Endothelial cell of umbilical vein (primary cell): Measurements from ENCODE around the gene LOX. TPM values are rescaled to one million over a fixed set of nuclear protein-coding genes. Genes with fewer than 3 reads are reported as not detected.

ENCODE experiments used
- BruUV-seq: library from RNA; stranded (reverse); fragments of 400-500 nt; replicated peaks from 2 replicates; lab custom pipeline; 2021; lab: Mats Ljungman, UMichigan
- CTCF ChIA-PET: fragments of 300-600, 350-600 bp; sonication (Branson Sonifier 250); formaldehyde crosslinking; loops from one replicate; lab custom pipeline; 2021; ENCODE audit warnings: antibody characterized with exemption, inconsistent platforms; lab: Charles Lee
- POLR2A ChIA-PET: fragments of 300-600, 350-600 bp; sonication (Branson Sonifier 250); formaldehyde crosslinking; loops from one replicate; lab custom pipeline; 2021; ENCODE audit warnings: antibody characterized with exemption, inconsistent platforms; lab: Charles Lee
- DNase-seq: peaks from one replicate; pipeline ENCODE4 v3.0.0-alpha.2; 2011; ENCODE audit warnings: low read depth, low spot score
- FAIRE-seq: peaks from 2 replicates; lab custom pipeline; 2011; peaks lifted over from hg19 to GRCh38; lab: Jason Lieb, UNC
- H2AFZ ChIP-seq: 2 replicates; pipeline ENCODE4 v1.6.0; 2012; ENCODE audit warnings: low read depth, low read length, control low read depth, inconsistent platforms
- H3K27ac ChIP-seq: 2 replicates; pipeline ENCODE4 v1.5.1; 2011; ENCODE audit warnings: low read depth, mild to moderate bottlenecking, control low read depth, low read length, moderate library complexity; ENCODE audit not compliant: insufficient read depth
- H3K27me3 ChIP-seq, 2 experiments: 2 replicates each; pipeline versions ENCODE4 v1.6.0 to v1.6.1; 2011; ENCODE audit warnings: low read length in 2 of 2, mixed read lengths in 1 of 2; ENCODE audit not compliant: control insufficient read depth in 2 of 2, insufficient read depth in 2 of 2
- H3K36me3 ChIP-seq, 2 experiments: 2 replicates in 1 of 2; 3 replicates in 1 of 2; pipeline ENCODE4 v1.5.1; 2011; ENCODE audit warnings: low read length in 2 of 2, mild to moderate bottlenecking in 1 of 2, moderate library complexity in 1 of 2; ENCODE audit not compliant: control insufficient read depth in 2 of 2, insufficient read depth in 2 of 2; ENCODE audit errors: extremely low read depth in 1 of 2
- H3K4me1 ChIP-seq: 3 replicates; pipeline ENCODE4 v1.5.1; 2011; ENCODE audit warnings: mild to moderate bottlenecking, low read length; ENCODE audit not compliant: control insufficient read depth, insufficient read depth; ENCODE audit errors: extremely low read depth
- H3K4me2 ChIP-seq: 2 replicates; pipeline ENCODE4 v1.6.1; 2011; ENCODE audit warnings: low read length, control low read depth, mixed read lengths; ENCODE audit not compliant: insufficient read depth
- H3K4me3 ChIP-seq, 3 experiments: fragments of 200-600 bp in 1 of 3; sonication (generic), shearing (Covaris generic) in 1 of 3; replicated peaks in 1 of 3; 2 replicates each; pipeline ENCODE4 v1.5.1; 2011 to 2016; ENCODE audit warnings: control low read depth in 3 of 3, low read length in 3 of 3, mild to moderate bottlenecking in 2 of 3, inconsistent platforms in 1 of 3, low read depth in 1 of 3, moderate library complexity in 1 of 3; ENCODE audit not compliant: insufficient read depth in 1 of 3
- H3K79me2 ChIP-seq: 2 replicates; pipeline ENCODE4 v1.6.0; 2012; ENCODE audit warnings: low read length, inconsistent platforms; ENCODE audit not compliant: control insufficient read depth, insufficient read depth
- H3K9ac ChIP-seq: replicated peaks from 2 replicates; pipeline ENCODE3; 2011; ENCODE audit warnings: low read length, control low read depth; ENCODE audit not compliant: insufficient read depth; ENCODE audit errors: extremely low read depth
- H3K9me1 ChIP-seq: replicated peaks from 3 replicates; pipeline ENCODE4 v1.6.0; 2011; ENCODE audit warnings: mild to moderate bottlenecking, low read length; ENCODE audit not compliant: control insufficient read depth, insufficient read depth; ENCODE audit errors: extremely low read depth
- H3K9me3 ChIP-seq: replicated peaks from 2 replicates; pipeline ENCODE4 v1.5.1; 2012; ENCODE audit warnings: low read length, inconsistent platforms; ENCODE audit not compliant: control insufficient read depth, insufficient read depth
- H4K20me1 ChIP-seq: replicated peaks from 2 replicates; pipeline ENCODE3; 2011; ENCODE audit warnings: mild to moderate bottlenecking, low read length; ENCODE audit not compliant: control insufficient read depth, insufficient read depth; ENCODE audit errors: extremely low read depth
- CTCF ChIP-seq, 2 donors: IDR thresholded peaks; 1 replicate in 1 of 2; 2 replicates in 1 of 2; pipeline ENCODE4 v1.5.1; 2011; ENCODE audit warnings: low read length in 2 of 2, mild to moderate bottlenecking in 2 of 2, moderate library complexity in 2 of 2, control low read depth in 1 of 2, inconsistent platforms in 1 of 2, low read depth in 1 of 2; ENCODE audit not compliant: insufficient read depth in 1 of 2; ENCODE audit errors: extremely low read depth in 1 of 2
- EZH2 ChIP-seq: IDR thresholded peaks from 2 replicates; pipeline ENCODE4 v1.6.1; 2012; ENCODE audit warnings: borderline replicate concordance, low read depth, mild to moderate bottlenecking, moderate library complexity, low read length, inconsistent platforms; ENCODE audit not compliant: severe bottlenecking
- FOS ChIP-seq: IDR thresholded peaks from 2 replicates; pipeline ENCODE4 v1.6.1; 2011; ENCODE audit warnings: mild to moderate bottlenecking, low read length, moderate library complexity, borderline replicate concordance; ENCODE audit not compliant: insufficient read depth
- GATA2 ChIP-seq: IDR thresholded peaks from 2 replicates; pipeline ENCODE4 v1.7.0; 2011; ENCODE audit warnings: low read depth, mild to moderate bottlenecking, moderate library complexity, mixed read lengths, low read length; ENCODE audit not compliant: insufficient read length, insufficient read depth
- JUN ChIP-seq: IDR thresholded peaks from 2 replicates; pipeline ENCODE4 v1.6.1; 2011; ENCODE audit warnings: borderline replicate concordance, low read depth; ENCODE audit not compliant: insufficient read length, insufficient read depth
- MAX ChIP-seq: IDR thresholded peaks from 2 replicates; pipeline ENCODE4 v1.6.1; 2011; ENCODE audit not compliant: insufficient read depth, insufficient read length
- MYC ChIP-seq: IDR thresholded peaks from one replicate; pipeline ENCODE4 v1.6.1; 2011; ENCODE audit warnings: mild to moderate bottlenecking, low read depth, low read length
- POLR2A ChIP-seq: IDR thresholded peaks from 2 replicates; pipeline ENCODE4 v1.6.1; 2012; ENCODE audit warnings: low read depth, mild to moderate bottlenecking, control low read depth, low read length
- POLR2AphosphoS5 ChIP-seq: IDR thresholded peaks from 2 replicates; pipeline ENCODE4 v1.6.1; 2012; ENCODE audit warnings: low read depth, mild to moderate bottlenecking, control low read depth, low read length, moderate library complexity; ENCODE audit not compliant: insufficient read depth
- dilution Hi-C: fragments of 300-500 bp; cut with MboI; formaldehyde crosslinking; loops from one replicate; pipeline ENCODE4 v1.15.0; 2019; ENCODE audit warnings: low sequenced_read_pairs; ENCODE audit not compliant: extremely low pct_ligation_motif_present
- intact Hi-C: fragments of 100-400 bp; cut with micrococcal nuclease; formaldehyde crosslinking; loops from one replicate; pipeline ENCODE4 v1.10.0; 2022
- polyA plus RNA-seq, 4 experiments: library from polyadenylated mRNA; depleted of rRNA in 3 of 4; stranded (reverse) in 3 of 4; unstranded in 1 of 4; fragments of >200 nt; gene quantifications; 2 replicates each; pipeline versions ENCODE4 v1.2.1 to v1.2.3, GENCODE V29; 2011 to 2012; ENCODE audit warnings: missing spikeins in 1 of 4
- total RNA-seq: library from RNA; stranded (reverse); gene quantifications from 2 replicates; pipeline ENCODE4 v1.2.3, GENCODE V29; 2021

The LOX gene
- total and polyA plus RNA-seq, 2 donors (not counting 3 experiments of a cell fraction or from before 2014, with no cell fraction given), result 39.0 to 79.1 TPM

GRCh38 chr5:122056913-122057312, 21.1 kb downstream of the LOX start:
- ChIA-PET CTCF (interaction anchor here (0.6 to 2.8 kb wide), 3 partner anchors 13 to 19 kb away, joined by 3 to 11 read pairs (median 3); no protein-coding TSS in a partner anchor), POLR2A (no interaction called here)
- Histone ChIP-seq H4K20me1 (no peaks in the 10 kb centered on the region), H3K27ac (no peak overlapping the region), H2AFZ (no peak overlapping the region), H3K4me1 (no peaks in the 10 kb centered on the region), H3K9me1 (no peaks in the 10 kb centered on the region), H3K27me3 (no peaks in the 10 kb centered on the region), H3K9ac (no peak overlapping the region), H3K36me3 (no peaks in the 10 kb centered on the region), H3K4me3 (no peak overlapping the region), H3K79me2 (no peaks in the 10 kb centered on the region), H3K9me3 (no peaks in the 10 kb centered on the region), H3K4me2 (no peak overlapping the region)
- intact Hi-C loops (no loop called here), dilution Hi-C loops (no loop called here)
- FAIRE-seq (no peak), DNase-seq (no peak)
- BruUV-seq, result no TSS peak
- TF ChIP-seq MAX (no peak), CTCF (IDR thresholded peaks at IDR 0.05; ENCODE audit: extremely low read depth in 1 of 2, insufficient read depth in 1 of 2, low read depth in 1 of 2, low read length in 2 of 2) (no peak), MYC (no peak), EZH2 (no peak), GATA2 (no peak), POLR2A (no peak), FOS (no peak), POLR2AphosphoS5 (no peak), JUN (no peak)
